Body of pancreas (tissue), 4 donors: Measurements from ENCODE around the gene CYP4F3. TPM values are rescaled to one million over a fixed set of nuclear protein-coding genes. Genes with fewer than 3 reads are reported as not detected.

Experiments
- ATAC-seq: fragments of 150-250 bp; one replicate; pipeline ENCODE4 v1.9.1; 2016
- DNase-seq, 4 donors: peaks; one replicate each; pipeline ENCODE4 v3.0.0-alpha.2; 2019
- H3K27ac ChIP-seq, 4 donors: fragments of 200-600 bp; sonication (generic); 1 replicate in 3 of 4; 2 replicates in 1 of 4; pipeline versions ENCODE4 v1.5.1 to v1.6.1; 2016 to 2019; ENCODE audit warnings: mild to moderate bottlenecking in 1 of 4, mixed read lengths in 1 of 4, moderate library complexity in 1 of 4
- H3K27me3 ChIP-seq, 2 donors: fragments of 200-600 bp; sonication (generic); one replicate each; pipeline ENCODE4 v1.6.0; 2016; ENCODE audit warnings: mild to moderate bottlenecking in 1 of 2
- H3K36me3 ChIP-seq, 2 donors: fragments of 200-600 bp; sonication (generic); replicated peaks in 1 of 2; 2 replicates each; pipeline ENCODE4 v1.5.1; 2016; ENCODE audit warnings: low read depth in 2 of 2; ENCODE audit not compliant: insufficient read depth in 1 of 2
- H3K4me1 ChIP-seq: fragments of 200-600 bp; sonication (generic); one replicate; pipeline ENCODE4 v1.6.0; 2016
- H3K4me3 ChIP-seq, 2 donors: fragments of 200-600 bp; sonication (generic); 1 replicate in 1 of 2; 2 replicates in 1 of 2; pipeline ENCODE4 v1.5.1; 2016 to 2019
- H3K9me3 ChIP-seq, 3 donors: fragments of 200-600 bp; sonication (generic); 1 replicate in 2 of 3; 2 replicates in 1 of 3; pipeline ENCODE4 v1.5.1; 2016
- CTCF ChIP-seq, 7 experiments: fragments of 450-650 bp in 4 of 7; fragments of 200-600 bp in 3 of 7; sonication (generic) in 3 of 7; IDR thresholded peaks; one replicate each; pipeline ENCODE4 v1.5.1; 2016 to 2019; ENCODE audit warnings: antibody characterized with exemption in 7 of 7
- POLR2A ChIP-seq, 3 donors: fragments of 450-650 bp; IDR thresholded peaks; one replicate each; pipeline ENCODE4 v1.6.1; 2016; ENCODE audit warnings: antibody characterized with exemption in 3 of 3, mild to moderate bottlenecking in 2 of 3
- WGBS, 2 donors: methylation state at CpG; one replicate each; pipeline ENCODE4 v1.1.5; 2017; 5-methylcytosine and 5-hydroxymethylcytosine counted together
- intact Hi-C: fragments of 100-400 bp; cut with DNase I; formaldehyde crosslinking; loops from one replicate; pipeline ENCODE4 v1.15.1; 2023
- total RNA-seq, 2 donors: library from RNA; depleted of rRNA; stranded (reverse); fragments of >200 nt; gene quantifications; one replicate each; pipeline ENCODE4 v1.1.0, GENCODE V29; 2016

CYP4F3 gene
- total RNA-seq, 2 donors from 2014 or later: 0.33 to 2.6 TPM

- Histone ChIP-seq H3K27ac (no peak overlapping the region), H3K36me3 (no peaks in the 10 kb centered on the region), H3K4me3 (no peak overlapping the region), H3K27me3 (peaks cover 0 to 4% of the 10 kb centered on the region in 2 donors), H3K4me1 (no peaks in the 10 kb centered on the region), H3K9me3 (no peaks in the 10 kb centered on the region)
- no peak for DNase-seq
- 7 to 11% methylated on average over 9 of the region's 9 CpGs for WGBS, 2 donors
- ATAC-seq: no peak
- TF ChIP-seq POLR2A (IDR thresholded peaks at IDR 0.05) (no peak), CTCF (IDR thresholded peaks at IDR 0.05) (no peak)
- intact Hi-C loops: no loop called here
Measured at GRCh38 chr19:15623711-15624318, 16.9 kb upstream of the CYP4F3 start.

GRCh38 chr19:15628236-15629002, 12.3 kb upstream of the CYP4F3 start:
- ATAC-seq (no peak), DNase-seq (no peak)
- Histone ChIP-seq H3K36me3 (no peaks in the 10 kb centered on the region), H3K9me3 (no peaks in the 10 kb centered on the region), H3K4me3 (no peak overlapping the region), H3K4me1 (no peaks in the 10 kb centered on the region), H3K27me3 (peaks cover 0 to 5% of the 10 kb centered on the region in 2 donors), H3K27ac (no peak overlapping the region)
- TF ChIP-seq CTCF (IDR thresholded peaks at IDR 0.05) (no peak), POLR2A (IDR thresholded peaks at IDR 0.05) (no peak)
- WGBS, 2 donors: 35 to 36% methylated on average over 14 to 22 of the region's 22 CpGs
- intact Hi-C loops: no loop called here

GRCh38 chr19:15629003-15629880, 11.5 kb upstream of the CYP4F3 start:
- H3K4me3 ChIP-seq: no peak overlapping the region
- H3K36me3 ChIP-seq: no peaks in the 10 kb centered on the region
- H3K4me1 ChIP-seq: no peaks in the 10 kb centered on the region
- H3K27me3 ChIP-seq: peaks cover 0 to 5% of the 10 kb centered on the region in 2 donors
- intact Hi-C loops: no loop called here
- H3K27ac ChIP-seq: no peak overlapping the region
- no peak for TF ChIP-seq POLR2A (IDR thresholded peaks at IDR 0.05)
- peak; percentile 89 to 98 (median 96) for TF ChIP-seq CTCF (IDR thresholded peaks at IDR 0.05)
- ATAC-seq (peak; percentile 78), DNase-seq (peak; percentile 78 to 86 (median 80))
- no peaks in the 10 kb centered on the region for H3K9me3 ChIP-seq
- WGBS, 2 donors: 0 to 5% methylated on average over 7 to 25 of the region's 25 CpGs

GRCh38 chr19:15631817-15632216, 8.9 kb upstream of the CYP4F3 start:
- H3K4me1 ChIP-seq: no peaks in the 10 kb centered on the region
- no peak overlapping the region for H3K27ac ChIP-seq
- TF ChIP-seq CTCF (IDR thresholded peaks at IDR 0.05): peak in 1 of 7 experiments; percentile 13
- TF ChIP-seq POLR2A (IDR thresholded peaks at IDR 0.05): no peak
- no peak overlapping the region for H3K4me3 ChIP-seq
- no peaks in the 10 kb centered on the region for H3K36me3 ChIP-seq
- peaks cover 0 to 5% of the 10 kb centered on the region in 2 donors for H3K27me3 ChIP-seq
- ATAC-seq (no peak), DNase-seq (no peak)
- intact Hi-C loops: loop anchor here (5.0 kb wide), 1 partner anchor 550 kb away; no protein-coding TSS in a partner anchor
- 0 to 3% methylated on average over 8 to 9 of the region's 9 CpGs for WGBS, 2 donors
- no peaks in the 10 kb centered on the region for H3K9me3 ChIP-seq
